HG02588 (cell line): Measurements from ENCODE around the gene TOE1.
A peak's percentile ranks its signal among the peaks of the same experiment; 100 is the strongest.
"Not testable (repeated sequence)": the region's sequence is repeated elsewhere in the genome, so short reads cannot be mapped to it uniquely, and the experiment has no call there.

Experiments used
- ATAC-seq: cut with Tn5 transposase; IDR thresholded peaks from one replicate; pipeline ENCODE4 v1.9.1; 2021; ENCODE audit warnings: mild to moderate bottlenecking, moderate library complexity; ENCODE audit not compliant: unreplicated experiment

Gene TOE1

DNA sequence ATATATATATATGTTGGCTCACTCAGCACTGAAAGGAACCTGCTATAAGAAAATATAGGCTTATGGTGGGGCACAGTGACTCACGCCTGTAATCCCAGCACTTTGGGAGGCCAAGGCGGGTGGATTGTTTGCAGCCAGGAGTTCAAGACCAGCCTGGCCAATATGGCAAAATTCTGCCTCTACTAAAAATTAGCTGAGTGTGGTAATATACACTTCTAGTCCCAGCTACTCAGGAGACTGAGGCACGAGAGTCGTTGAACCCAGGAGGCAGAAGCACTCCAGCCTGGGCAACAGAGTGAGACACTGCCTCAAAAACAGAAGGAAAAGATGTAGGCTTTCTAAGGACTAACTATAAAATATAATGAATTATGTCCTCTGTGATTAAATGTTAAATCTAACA lies 14.9 kb downstream of the TOE1 start:
- no peak for ATAC-seq

GRCh38 chr1:45355683-45356082 lies 15.7 kb downstream of the TOE1 start:
- ATAC-seq: no peak

- no peak for ATAC-seq
These were observed 16.2 kb downstream of the TOE1 start for GRCh38 chr1:45356186-45356585.

DNA sequence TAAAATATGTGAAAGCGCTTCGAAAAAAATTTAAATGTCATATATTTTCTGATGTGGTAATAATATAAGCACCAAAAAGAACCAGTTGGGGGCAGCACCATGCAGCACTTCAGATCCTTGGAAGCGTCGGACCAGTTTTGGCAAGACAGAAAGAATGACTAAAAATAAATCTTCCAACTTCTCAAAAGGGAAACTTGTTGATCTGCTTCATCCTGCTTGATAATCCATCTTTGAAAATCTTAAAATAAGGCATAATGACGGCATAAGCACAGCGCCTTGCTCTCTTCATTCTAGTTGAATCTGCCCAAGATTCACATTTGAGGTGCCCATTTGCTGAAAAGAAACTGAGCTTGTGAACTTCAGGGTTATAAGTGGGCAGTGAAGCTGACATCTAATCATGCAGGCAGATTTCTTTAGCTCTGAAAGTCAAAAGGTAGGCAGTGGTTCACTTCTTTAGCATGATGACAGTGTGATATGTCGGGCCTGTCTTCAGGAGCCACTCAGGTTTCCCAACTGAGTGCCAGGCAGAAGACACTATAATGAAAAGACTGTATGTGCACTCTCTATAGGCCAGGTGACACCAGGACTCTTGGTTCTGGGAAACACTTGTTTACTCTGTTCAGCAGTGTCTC lies 20.0 kb downstream of the TOE1 start:
- no peak for ATAC-seq

GRCh38 chr1:45360981-45361380 lies 21.0 kb downstream of the TOE1 start:
- not testable (repeated sequence) for ATAC-seq

DNA sequence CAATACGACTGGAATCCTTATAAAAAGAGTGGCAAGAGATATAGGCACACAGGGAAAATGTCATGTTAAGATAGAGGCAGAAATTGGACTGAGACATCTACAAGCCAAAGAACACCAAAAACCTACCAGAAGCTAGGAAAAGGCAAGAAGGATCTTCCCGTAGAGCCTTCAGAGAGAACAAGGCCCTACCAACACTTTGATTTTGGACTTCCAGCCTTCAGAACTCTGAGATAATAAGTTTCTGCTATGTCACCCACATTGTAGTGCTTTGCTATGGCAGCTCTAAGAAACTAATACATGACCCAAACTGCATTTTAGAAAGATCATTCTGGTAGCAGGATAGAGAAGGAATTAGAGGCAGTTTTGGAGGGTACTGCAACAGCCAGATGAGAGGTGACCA lies 24.3 kb downstream of the TOE1 start:
- ATAC-seq: no peak

GRCh38 chr1:45365051-45365450 lies 25.1 kb downstream of the TOE1 start:
- peak; percentile 63 for ATAC-seq

GRCh38 chr1:45370575-45370974 lies 30.6 kb downstream of the TOE1 start:
- no peak for ATAC-seq

- no peak for ATAC-seq
These were observed 33.6 kb downstream of the TOE1 start for GRCh38 chr1:45373573-45373972.

DNA sequence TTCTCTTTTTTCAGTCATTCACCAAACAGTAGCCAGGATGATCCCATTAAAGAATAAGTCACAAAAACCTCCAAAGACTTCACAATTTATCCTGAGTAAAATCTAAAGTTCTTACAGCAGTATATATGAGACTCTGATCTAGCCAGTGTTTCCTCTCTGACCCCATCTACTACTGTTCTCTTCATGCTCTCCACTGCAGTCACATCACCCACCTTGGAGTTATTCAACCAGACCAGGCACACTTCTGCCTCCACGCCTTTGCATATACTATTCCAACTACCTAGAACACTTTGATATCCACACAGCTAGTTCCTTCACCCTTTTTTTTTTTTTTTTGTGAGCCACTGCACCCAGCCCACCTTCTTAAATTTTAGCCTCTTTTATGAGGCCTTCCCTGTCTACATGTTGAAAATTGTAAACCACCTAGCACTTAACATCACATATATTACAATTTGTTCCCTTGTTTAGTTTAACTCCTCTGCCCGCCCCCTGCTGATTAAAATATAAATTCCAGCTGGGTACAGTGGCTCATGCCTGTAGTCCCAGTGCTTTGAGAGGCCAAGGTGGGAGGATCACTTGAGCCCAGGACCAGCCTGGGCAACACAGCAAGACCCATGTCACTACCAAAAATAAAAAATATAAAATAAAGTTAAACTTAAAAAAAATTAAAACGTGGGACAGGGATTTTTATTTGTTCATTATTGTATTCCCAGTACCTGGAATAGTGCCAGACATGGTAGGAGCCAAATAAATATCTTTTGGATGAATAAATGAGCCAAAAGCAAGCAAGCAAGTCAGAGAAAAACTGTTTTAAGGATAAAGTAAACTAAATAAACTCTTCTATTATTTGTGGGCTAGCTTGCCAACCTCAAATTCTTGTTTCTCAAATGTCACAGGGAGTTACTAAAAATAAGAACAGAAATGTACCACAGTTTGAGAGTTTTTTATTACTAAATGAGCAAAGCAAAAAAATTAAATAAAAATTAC lies 35.4 kb downstream of the TOE1 start:
- ATAC-seq: no peak

GRCh38 chr1:45378184-45378583 lies 38.2 kb downstream of the TOE1 start:
- no peak for ATAC-seq

- ATAC-seq: no peak
These were observed 39.6 kb downstream of the TOE1 start for GRCh38 chr1:45379524-45379923.

DNA sequence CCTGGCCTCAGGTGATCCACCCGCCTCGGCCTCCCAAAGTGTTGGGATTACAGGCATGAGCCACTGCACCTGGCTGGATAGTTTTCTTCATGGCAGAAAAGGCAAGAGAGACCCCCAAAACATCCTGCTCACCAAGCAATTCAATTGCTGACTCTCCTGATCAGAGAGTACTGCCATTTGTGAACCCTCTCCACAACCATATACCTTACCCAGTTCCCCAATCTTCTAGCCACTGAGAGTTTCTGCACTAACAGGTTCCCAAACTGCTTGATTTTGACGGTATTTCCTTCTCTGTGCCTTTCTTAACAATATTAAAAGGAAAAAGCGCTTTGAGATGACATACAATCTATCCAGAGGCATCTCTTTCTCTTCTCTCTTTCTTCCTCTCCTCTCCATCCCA lies 40.2 kb downstream of the TOE1 start:
- no peak for ATAC-seq

- ATAC-seq: no peak
These were observed 40.8 kb downstream of the TOE1 start for GRCh38 chr1:45380730-45381129.

GRCh38 chr1:45381243-45381642 lies 41.3 kb downstream of the TOE1 start:
- no peak for ATAC-seq

DNA sequence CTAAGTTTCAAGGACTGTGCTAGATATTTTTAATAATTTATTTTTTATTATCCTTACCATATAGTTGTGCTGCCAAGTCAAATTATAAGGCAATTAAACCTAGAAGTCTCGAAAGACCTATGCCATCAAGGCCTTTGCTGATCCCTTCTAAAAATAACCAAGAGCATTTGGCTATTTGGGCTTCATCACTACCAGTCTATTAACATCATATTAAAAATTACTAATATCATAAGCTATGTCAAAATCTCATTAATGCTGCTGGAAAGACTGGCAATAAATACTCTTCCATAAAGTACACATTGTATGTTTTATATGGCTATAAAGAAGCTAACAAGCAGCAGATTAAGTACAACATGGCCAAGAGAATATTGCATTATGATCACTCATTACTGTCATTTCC lies 43.2 kb downstream of the TOE1 start:
- ATAC-seq: no peak

GRCh38 chr1:45384213-45384612 lies 44.2 kb downstream of the TOE1 start:
- ATAC-seq: not testable (repeated sequence)

DNA sequence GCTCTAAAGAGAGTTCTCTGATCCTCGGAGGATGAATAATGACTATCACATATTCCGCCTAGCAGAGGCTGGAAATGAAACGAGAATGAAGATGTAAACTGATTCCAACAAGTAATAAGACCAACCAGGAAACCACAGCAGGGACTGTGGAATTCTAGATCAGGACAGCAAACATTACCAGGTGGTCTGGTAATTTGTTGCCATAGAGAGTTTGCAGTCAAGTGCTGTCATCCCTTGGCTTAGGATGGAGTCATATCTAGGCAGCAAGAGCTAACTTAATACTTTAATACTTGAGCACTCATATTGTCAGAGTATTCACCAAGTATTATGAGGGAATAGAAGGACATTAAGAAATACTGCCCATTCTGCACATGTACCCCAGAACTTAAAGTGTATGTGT lies 45.3 kb downstream of the TOE1 start:
- no peak for ATAC-seq

DNA sequence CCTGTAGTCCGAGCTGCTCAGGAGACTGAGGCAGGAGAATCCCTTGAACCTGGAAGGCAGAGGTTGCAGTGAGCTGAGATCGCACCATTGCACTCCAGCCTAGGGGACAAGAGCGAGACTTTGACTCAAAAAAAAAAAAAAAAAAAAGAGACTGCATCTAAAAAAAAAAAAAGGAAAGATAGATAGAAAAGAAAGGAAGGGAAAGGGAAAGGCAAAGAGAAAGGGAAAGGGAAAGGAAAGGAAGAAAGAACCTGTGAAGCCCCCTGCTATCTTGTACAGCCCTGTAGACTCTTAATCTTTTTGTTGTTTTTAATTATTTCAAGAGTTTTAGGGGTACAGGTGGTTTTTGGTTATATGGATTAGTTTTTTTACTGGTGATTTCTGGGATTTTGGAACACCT lies 46.2 kb downstream of the TOE1 start:
- ATAC-seq: no peak
